GF-D8 (cell line): ENCODE data around the gene MAK.

Experiments
- DNase-seq: peaks from one replicate; lab custom pipeline; 2025; lab: John Stamatoyannopoulos, UW

MAK gene

DNA sequence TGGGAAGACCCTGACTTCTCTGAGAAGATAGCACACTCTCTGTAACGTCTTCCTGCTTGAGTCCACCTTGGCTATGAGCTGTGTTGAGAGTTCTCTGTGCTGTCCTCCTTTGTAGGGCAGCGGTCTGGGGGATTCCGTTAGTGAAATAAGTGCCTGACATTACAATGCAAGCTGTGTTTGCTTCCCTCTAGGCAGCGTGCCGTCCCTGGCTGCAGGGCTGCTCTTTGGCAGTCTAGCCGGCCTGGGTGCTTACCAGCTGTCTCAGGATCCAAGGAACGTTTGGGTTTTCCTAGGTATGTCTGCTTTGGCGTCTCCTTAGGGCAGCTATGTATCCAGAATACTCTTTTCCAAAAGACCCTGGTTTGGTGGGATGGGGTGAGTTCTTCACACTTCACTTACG is 112.6 kb downstream of the MAK start:
- no peak for DNase-seq

DNA sequence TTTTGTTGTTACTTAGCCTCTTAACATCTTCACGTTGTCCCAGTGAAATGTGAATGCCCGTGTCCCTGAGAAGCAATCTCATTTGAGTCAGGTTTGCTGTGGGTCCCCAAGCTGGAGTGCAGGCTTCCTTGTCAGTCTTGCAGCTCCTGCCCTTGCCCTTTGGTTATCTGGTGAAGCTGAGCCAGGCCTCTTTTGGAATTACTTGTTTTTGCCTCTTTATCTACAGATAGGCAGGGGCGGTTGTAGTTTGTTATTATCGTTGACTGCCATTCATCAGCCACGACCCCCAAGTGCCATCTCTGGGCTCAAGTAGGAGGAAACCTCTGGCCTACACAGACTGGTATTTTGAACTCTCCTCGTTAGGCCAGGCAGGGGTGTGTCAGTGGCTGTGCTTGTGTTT is 113.3 kb downstream of the MAK start:
- no peak for DNase-seq

GRCh38 chr6:10723567-10723881 is 114.8 kb downstream of the MAK start:
- no peak for DNase-seq

GRCh38 chr6:10722820-10723566 is 115.3 kb downstream of the MAK start, which contains the start of gene TMEM14C:
Gene TMEM14C (plus strand): TSS chr6:10723070. CDS start chr6:10724614, 1,544 bp downstream.
- DNase-seq = peak; percentile 94

GRCh38 chr6:10722570-10722819 is 115.8 kb downstream of the MAK start:
- DNase-seq = no peak

DNA sequence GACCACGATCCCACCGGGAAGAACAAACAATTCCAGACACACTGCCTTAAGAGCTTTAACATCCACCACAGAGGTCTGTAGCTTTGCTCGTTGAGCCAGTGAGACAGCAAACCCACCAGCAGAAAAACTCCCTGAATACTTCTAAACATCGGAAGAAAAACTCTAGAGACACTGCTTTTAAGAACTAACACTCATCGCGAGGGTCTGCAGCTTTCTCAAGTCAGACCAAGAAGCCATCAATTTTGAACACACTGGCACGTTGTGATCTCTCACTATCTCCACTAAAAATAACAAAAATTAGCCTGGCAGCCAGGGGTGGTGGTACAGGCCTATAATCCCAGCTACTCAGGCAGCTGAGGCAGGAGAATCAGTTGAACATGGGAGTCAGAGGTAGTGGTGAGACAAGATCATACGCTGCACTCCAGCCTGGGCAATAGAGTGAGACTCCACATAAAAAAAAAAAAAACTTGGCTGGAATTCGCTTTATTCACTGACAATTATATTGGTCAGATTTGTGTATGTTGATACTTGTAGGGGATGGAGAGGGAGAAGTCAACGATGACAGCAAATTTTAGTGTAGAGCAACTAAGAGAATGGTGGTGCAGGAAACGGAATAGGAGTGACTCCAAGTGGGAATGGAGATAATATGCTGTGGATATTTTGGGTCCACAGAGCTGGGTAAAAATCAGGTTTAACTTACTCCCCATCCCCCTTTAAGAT is 116.3 kb downstream of the MAK start:
- DNase-seq = no peak

DNA sequence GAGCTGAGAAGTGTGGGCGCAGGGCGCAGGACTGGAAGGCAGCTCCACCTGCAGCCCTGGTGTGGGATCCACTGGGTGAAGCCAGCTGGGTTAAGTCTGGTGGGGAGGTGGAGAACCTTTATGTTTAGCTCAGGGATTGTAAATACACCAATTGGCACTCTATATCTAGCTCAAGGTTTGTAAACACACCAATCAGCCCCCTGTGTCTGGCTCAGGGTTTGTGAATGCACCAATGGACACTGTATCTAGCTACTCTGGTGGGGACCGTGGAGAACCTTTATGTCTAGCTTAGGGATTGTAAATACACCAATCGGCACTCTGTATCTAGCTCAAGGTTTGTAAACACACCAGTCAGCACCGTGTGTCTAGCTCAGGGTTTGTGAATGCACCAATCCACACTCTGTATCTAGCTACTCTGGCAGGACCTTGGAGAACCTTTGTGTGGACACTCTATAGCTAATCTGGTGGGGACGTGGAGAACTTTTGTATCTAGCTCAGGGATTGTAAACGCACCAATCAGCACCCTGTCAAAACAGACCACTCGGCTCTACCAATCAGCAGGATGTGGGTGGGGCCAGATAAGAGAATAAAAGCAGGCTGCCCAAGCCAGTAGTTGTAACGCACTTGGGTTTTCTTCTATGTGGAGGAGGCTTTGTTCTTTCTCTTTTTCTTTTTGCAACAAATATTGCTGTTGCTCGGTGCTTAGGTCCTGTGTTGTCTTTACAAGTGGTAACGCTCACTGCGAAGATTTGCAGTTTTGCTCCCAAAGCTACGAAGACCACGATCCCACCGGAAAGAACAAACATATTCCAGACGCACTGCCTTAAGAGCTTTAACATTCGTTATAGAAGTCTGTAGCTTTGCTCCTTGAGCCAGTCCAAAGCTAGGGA is 117.1 kb downstream of the MAK start:
- DNase-seq = peak; percentile 45

GRCh38 chr6:10720265-10720959 is 117.9 kb downstream of the MAK start:
- DNase-seq = peak; percentile 47

GRCh38 chr6:10719964-10720264 is 118.4 kb downstream of the MAK start:
- no peak for DNase-seq

GRCh38 chr6:10719296-10719963 is 118.9 kb downstream of the MAK start:
- DNase-seq = no peak

GRCh38 chr6:10713962-10714361 is 124.4 kb downstream of the MAK start:
- no peak for DNase-seq
